H1 (cell line): ENCODE results near the gene ABHD6. TPM values are rescaled to one million over a fixed set of nuclear protein-coding genes. Genes with fewer than 3 reads are reported as not detected.
A peak's percentile ranks its signal among the peaks of the same experiment; 100 is the strongest.

ENCODE experiments used
- CTCF ChIA-PET: fragments of 300-600 bp; sonication (Branson Sonifier 250); formaldehyde crosslinking; loops from one replicate; lab custom pipeline; 2021; ENCODE audit not compliant: partially characterized antibody; lab: Charles Lee
- POLR2A ChIA-PET: fragments of 300-600 bp; sonication (Branson Sonifier 250); formaldehyde crosslinking; loops from one replicate; lab custom pipeline; 2021; ENCODE audit warnings: inconsistent platforms; ENCODE audit not compliant: partially characterized antibody; lab: Charles Lee
- DNase-seq, 2 experiments: peaks; one replicate each; pipeline versions ENCODE4 v3.0.0 to v3.0.0-alpha.2; 2010 to 2022; ENCODE audit warnings: low spot score in 2 of 2, low read depth in 1 of 2, mixed read lengths in 1 of 2
- FAIRE-seq: peaks from 2 replicates; lab custom pipeline; 2011; peaks lifted over from hg19 to GRCh38; lab: Jason Lieb, UNC
- H2AFZ ChIP-seq: 2 replicates; pipeline ENCODE4 v1.8.1; 2012; ENCODE audit warnings: low read length, inconsistent platforms
- H2AK5ac ChIP-seq: 2 replicates; pipeline ENCODE4 v1.6.1; 2013; ENCODE audit warnings: low read depth, low read length
- H2BK120ac ChIP-seq: replicated peaks from 2 replicates; pipeline ENCODE3; 2013; ENCODE audit warnings: low read depth, low read length, inconsistent platforms
- H2BK12ac ChIP-seq: 2 replicates; pipeline ENCODE4 v1.6.1; 2013; ENCODE audit warnings: low read depth, low read length
- H2BK15ac ChIP-seq: 2 replicates; pipeline ENCODE4 v1.6.1; 2013; ENCODE audit warnings: low read length
- H2BK20ac ChIP-seq: 2 replicates; pipeline ENCODE4 v1.6.1; 2013; ENCODE audit warnings: low read length
- H2BK5ac ChIP-seq: 2 replicates; pipeline ENCODE4 v1.6.1; 2013; ENCODE audit warnings: low read depth, low read length
- H3K14ac ChIP-seq: 2 replicates; pipeline ENCODE4 v1.6.1; 2013; ENCODE audit warnings: inconsistent platforms; ENCODE audit not compliant: insufficient read length
- H3K18ac ChIP-seq: 2 replicates; pipeline ENCODE4 v1.6.1; 2013; ENCODE audit warnings: low read length; ENCODE audit errors: extremely low read depth
- H3K23ac ChIP-seq: 2 replicates; pipeline ENCODE4 v1.6.1; 2013; ENCODE audit warnings: inconsistent platforms; ENCODE audit not compliant: insufficient read length
- H3K23me2 ChIP-seq: 2 replicates; pipeline ENCODE4 v1.6.1; 2013; ENCODE audit warnings: low read depth, low read length
- H3K27ac ChIP-seq: 2 replicates; pipeline ENCODE4 v1.6.1; 2011; ENCODE audit warnings: low read depth, low read length, inconsistent platforms
- H3K27me3 ChIP-seq, 4 experiments: replicated peaks in 1 of 4; 1 replicate in 1 of 4; 2 replicates in 3 of 4; pipeline versions ENCODE4 v1.6.1 to v1.8.1; 2011 to 2013; ENCODE audit warnings: low read length in 3 of 4, mild to moderate bottlenecking in 3 of 4, inconsistent platforms in 2 of 4, mixed read lengths in 2 of 4, moderate library complexity in 1 of 4; ENCODE audit not compliant: control insufficient read depth in 3 of 4, insufficient read depth in 3 of 4; ENCODE audit errors: extremely low read depth in 1 of 4
- H3K36me3 ChIP-seq, 4 experiments: 2 replicates each; pipeline versions ENCODE4 v1.6.1 to v1.8.1; 2011 to 2013; ENCODE audit warnings: mild to moderate bottlenecking in 4 of 4, low read length in 3 of 4, moderate library complexity in 2 of 4, control low read depth in 1 of 4, inconsistent platforms in 1 of 4; ENCODE audit not compliant: insufficient read depth in 4 of 4, control insufficient read depth in 2 of 4
- H3K4ac ChIP-seq: replicated peaks from 2 replicates; pipeline ENCODE3; 2013; ENCODE audit warnings: low read length, low read depth, mixed read lengths, inconsistent platforms; ENCODE audit not compliant: insufficient read length
- H3K4me1 ChIP-seq, 4 experiments: replicated peaks in 1 of 4; 1 replicate in 1 of 4; 2 replicates in 3 of 4; pipeline versions ENCODE4 v1.6.1 to v1.8.1; 2011 to 2013; ENCODE audit warnings: low read length in 3 of 4, inconsistent platforms in 2 of 4, mixed read lengths in 1 of 4; ENCODE audit not compliant: insufficient read depth in 4 of 4, control insufficient read depth in 3 of 4
- H3K4me2 ChIP-seq, 2 experiments: 2 replicates each; pipeline versions ENCODE4 v1.6.1 to v1.8.1; 2011 to 2013; ENCODE audit warnings: low read depth in 2 of 2, low read length in 2 of 2, control low read depth in 1 of 2, inconsistent platforms in 1 of 2, mild to moderate bottlenecking in 1 of 2; ENCODE audit not compliant: insufficient read depth in 1 of 2
- H3K4me3 ChIP-seq, 4 experiments: fragments of 200-600, 300-600 bp in 1 of 4; sonication (generic), shearing (Covaris generic), sonication (Bioruptor Twin) in 1 of 4; 2 replicates each; pipeline versions ENCODE4 v1.5.1 to v1.8.1; 2011 to 2016; ENCODE audit warnings: low read length in 4 of 4, low read depth in 3 of 4, control low read depth in 2 of 4, inconsistent platforms in 2 of 4, mild to moderate bottlenecking in 2 of 4, mixed read lengths in 1 of 4, moderate library complexity in 1 of 4; ENCODE audit not compliant: insufficient read depth in 2 of 4; ENCODE audit errors: extremely low read depth in 1 of 4
- H3K56ac ChIP-seq: replicated peaks from 2 replicates; pipeline ENCODE3; 2013; ENCODE audit warnings: low read depth, mild to moderate bottlenecking, mixed read lengths, low read length, inconsistent platforms; ENCODE audit not compliant: insufficient read length
- H3K79me1 ChIP-seq: 2 replicates; pipeline ENCODE4 v1.6.1; 2013; ENCODE audit warnings: low read depth, low read length, control low read depth
- H3K79me2 ChIP-seq, 2 experiments: 2 replicates each; pipeline versions ENCODE4 v1.6.1 to v1.8.1; 2012 to 2013; ENCODE audit warnings: low read length in 2 of 2, mild to moderate bottlenecking in 2 of 2, inconsistent platforms in 1 of 2; ENCODE audit not compliant: insufficient read depth in 2 of 2, control insufficient read depth in 1 of 2
- H3K9ac ChIP-seq, 4 experiments: replicated peaks in 1 of 4; 1 replicate in 1 of 4; 2 replicates in 3 of 4; pipeline versions ENCODE4 v1.6.1 to v1.8.1; 2011 to 2013; ENCODE audit warnings: low read depth in 3 of 4, low read length in 3 of 4, control low read depth in 2 of 4, mild to moderate bottlenecking in 2 of 4, moderate library complexity in 2 of 4, inconsistent platforms in 1 of 4; ENCODE audit errors: extremely low read depth in 1 of 4
- H3K9me3 ChIP-seq, 2 experiments: 2 replicates each; pipeline versions ENCODE4 v1.6.1 to v1.8.1; 2012 to 2013; ENCODE audit warnings: mild to moderate bottlenecking in 2 of 2, moderate library complexity in 2 of 2, control low read depth in 1 of 2, inconsistent platforms in 1 of 2, low read depth in 1 of 2, low read length in 1 of 2, mixed read lengths in 1 of 2; ENCODE audit not compliant: insufficient read depth in 2 of 2
- H4K20me1 ChIP-seq, 2 experiments: replicated peaks in 1 of 2; 2 replicates each; pipeline versions ENCODE3 to v1.8.1; 2011 to 2013; ENCODE audit warnings: inconsistent platforms in 2 of 2, low read length in 2 of 2, mild to moderate bottlenecking in 1 of 2; ENCODE audit not compliant: insufficient read depth in 2 of 2, control insufficient read depth in 1 of 2
- H4K5ac ChIP-seq: 2 replicates; pipeline ENCODE4 v1.6.1; 2013; ENCODE audit warnings: low read length, low read depth, mixed read lengths, inconsistent platforms; ENCODE audit not compliant: insufficient read length
- H4K8ac ChIP-seq: 2 replicates; pipeline ENCODE4 v1.8.0; 2013; ENCODE audit warnings: mild to moderate bottlenecking, moderate library complexity, low read length, inconsistent platforms; ENCODE audit not compliant: insufficient read depth; ENCODE audit errors: extremely low read depth
- H4K91ac ChIP-seq: replicated peaks from 2 replicates; pipeline ENCODE3; 2013; ENCODE audit warnings: low read length, mixed read lengths, inconsistent platforms; ENCODE audit not compliant: insufficient read length
- ASH2L ChIP-seq: fragments of 200-600, 300-600 bp; sonication (generic); IDR thresholded peaks from one replicate; pipeline ENCODE4 v1.7.1; 2017; ENCODE audit warnings: low read length
- ATF2 ChIP-seq: IDR thresholded peaks from 2 replicates; pipeline ENCODE4 v1.6.1; 2012; ENCODE audit warnings: low read length, inconsistent platforms
- CREB1 ChIP-seq: IDR thresholded peaks from 2 replicates; pipeline ENCODE4 v1.6.1; 2012; ENCODE audit warnings: inconsistent platforms
- EGR1 ChIP-seq: IDR thresholded peaks from 2 replicates; pipeline ENCODE4 v1.6.1; 2011; ENCODE audit warnings: low read depth, low read length, borderline replicate concordance
- EZH2 ChIP-seq: fragments of 200-600 bp; sonication (generic); IDR thresholded peaks from 2 replicates; pipeline ENCODE4 v1.7.1; 2012; ENCODE audit warnings: low read depth, mild to moderate bottlenecking, moderate library complexity, low read length, inconsistent platforms; ENCODE audit not compliant: severe bottlenecking
- GTF2F1 ChIP-seq: IDR thresholded peaks from 2 replicates; pipeline ENCODE4 v1.6.1; 2012; ENCODE audit warnings: low read depth, low read length, improper control_type of control experiment, borderline replicate concordance
- KDM4A ChIP-seq: IDR thresholded peaks from one replicate; pipeline ENCODE4 v1.7.1; 2012; ENCODE audit warnings: low read depth, mild to moderate bottlenecking, moderate library complexity, low read length, inconsistent platforms; ENCODE audit not compliant: severe bottlenecking
- MAFK ChIP-seq: IDR thresholded peaks from 2 replicates; pipeline ENCODE4 v1.6.1; 2012; ENCODE audit warnings: low read depth, mild to moderate bottlenecking, improper control_type of control experiment, low read length
- MAX ChIP-seq: IDR thresholded peaks from 2 replicates; pipeline ENCODE4 v1.6.1; 2012; ENCODE audit warnings: inconsistent platforms
- SAP30 ChIP-seq: fragments of 300-600 bp; sonication (generic); IDR thresholded peaks from 2 replicates; pipeline ENCODE4 v1.7.1; 2012; ENCODE audit warnings: low read length, moderate library complexity, mild to moderate bottlenecking, inconsistent platforms; ENCODE audit not compliant: insufficient read depth, insufficient replicate concordance
- WGBS, 2 experiments: shearing (Covaris generic) in 1 of 2; methylation state at CpG; one replicate each; pipeline versions ENCODE4 v1.1.6 to v1.1.7; 2013 to 2015; ENCODE audit warnings: low lambda C conversion rate in 2 of 2, mixed read lengths in 2 of 2, inconsistent platforms in 1 of 2, low coverage in 1 of 2, missing lambda C conversion rate in 1 of 2; ENCODE audit not compliant: insufficient replicate concordance in 2 of 2, insufficient coverage in 1 of 2, insufficient read length in 1 of 2; ENCODE audit errors: extremely low coverage in 1 of 2, missing lambda C conversion rate in 1 of 2; 5-methylcytosine and 5-hydroxymethylcytosine counted together
- polyA plus RNA-seq, 7 experiments: library from polyadenylated mRNA; depleted of rRNA in 3 of 7; stranded (reverse) in 5 of 7; unstranded in 2 of 7; fragments of >200 nt in 5 of 7; fragments of 200-250 nt in 2 of 7; gene quantifications; 1 replicate in 5 of 7; 2 replicates in 1 of 7; 4 replicates in 1 of 7; pipeline versions ENCODE4 v1.2.1 to v1.2.3, GENCODE V29; 2011 to 2013; ENCODE audit warnings: missing spikeins in 2 of 7, mixed read lengths in 2 of 7
- total RNA-seq: library from RNA; stranded (reverse); fragmentation: NEBNext Ultra II Directional; extraction: Animal tissue kit (Norgen Biotek cat#: 25700); gene quantifications from 2 replicates; pipeline ENCODE4 v1.2.1, GENCODE V29; 2021

Gene ABHD6
- total and polyA plus RNA-seq, 2 of the 8 experiments (the other 6 are each of a cell fraction or from before 2014, with no cell fraction given), result 5.9 to 6.6 TPM

- FAIRE-seq, result no peak
- TF ChIP-seq MAX, result peak; percentile 91
- TF ChIP-seq MAFK, result no peak
- peak; percentile 48 for TF ChIP-seq ASH2L
- TF ChIP-seq EZH2, result no peak
- TF ChIP-seq SAP30, result no peak
- no peak for TF ChIP-seq ATF2
- no peak for TF ChIP-seq GTF2F1
- peak; percentile 64; the same call in 1 of the 2 replicates for TF ChIP-seq CREB1
- peak; percentile 84 for TF ChIP-seq KDM4A
- peak; percentile 96 for TF ChIP-seq EGR1
Observed at GRCh38 chr3:58332575-58333188, 95.1 kb downstream of the ABHD6 start, which contains the start of gene PXK. PXK (plus strand) TSS chr3:58332892; CDS start chr3:58332989, 97 bp downstream.

More at GRCh38 chr3:58332575-58333188, 95.1 kb downstream of the ABHD6 start, which contains the start of gene PXK:
- Histone ChIP-seq H3K79me2 (no peaks in the 10 kb centered on the region), H3K27me3 (peaks cover 0 to 16% (median 8%) of the 10 kb centered on the region in 4 experiments; a peak in 5 of 7 replicates), H2BK12ac (peak within 1 kb of the TSS; percentile 71; the same call in 1 of the 2 replicates), H3K18ac (no peak within 1 kb of the TSS; the same call in 1 of the 2 replicates), H2BK120ac (no peak within 1 kb of the TSS), H2AFZ (peak within 1 kb of the TSS; percentile 94), H3K23ac (no peak within 1 kb of the TSS), H3K4me1 (0 out of 7 replicates have a peak, but pooled peaks cover 0 to 4% (median 0%) of the 10 kb centered on the region in 4 experiments), H3K36me3 (no peaks in the 10 kb centered on the region), H2BK15ac (no peak within 1 kb of the TSS), H3K56ac (no peak within 1 kb of the TSS), H3K27ac (no peak within 1 kb of the TSS), H2BK5ac (no peak within 1 kb of the TSS), H4K91ac (no peak within 1 kb of the TSS), H3K4ac (no peak within 1 kb of the TSS), H3K4me2 (peak within 1 kb of the TSS; percentile 64 to 94), H3K79me1 (no peaks in the 10 kb centered on the region), H3K23me2 (peaks cover 7% of the 10 kb centered on the region; the same call in 1 of the 2 replicates), H3K9me3 (no peaks in the 10 kb centered on the region), H3K9ac (peak within 1 kb of the TSS in 1 of 4 experiments; percentile 18; a peak in 1 of 7 replicates), H3K14ac (no peak within 1 kb of the TSS), H4K5ac (no peak within 1 kb of the TSS), H2AK5ac (no peak within 1 kb of the TSS; the same call in 1 of the 2 replicates), H4K8ac (peak within 1 kb of the TSS; percentile 60), H3K4me3 (peak within 1 kb of the TSS; percentile 49 to 65 (median 58)), H4K20me1 (no peaks in the 10 kb centered on the region), H2BK20ac (no peak within 1 kb of the TSS)
- WGBS, 2 experiments, result 1% methylated on average over 42 of the region's 79 CpGs; no CpG with 5 or more reads in 1 of the 2 experiments
- POLR2A ChIA-PET, result interaction anchor here (1.1 to 1.5 kb wide), 3 partner anchors 10 to 102 kb away, joined by 3 to 4 read pairs (median 3); no protein-coding TSS in a partner anchor
- peak in 1 of 2 experiments; percentile 84 for DNase-seq
- CTCF ChIA-PET, result interaction anchor here (1.0 to 3.9 kb wide), 8 partner anchors 17 to 159 kb away, joined by 3 to 15 read pairs (median 4); partner anchors contain the start of genes HTD2, KCTD6 and RPP14
